ENCODE measurements around the gene NOC4L. TPM values are rescaled to one million over a fixed set of nuclear protein-coding genes. Genes with fewer than 3 reads are reported as not detected.
A peak's percentile ranks its signal among the peaks of the same experiment; 100 is the strongest.

The NOC4L gene
- total RNA-seq, 1 experiment from 2014 or later: 29.8 TPM

DNA sequence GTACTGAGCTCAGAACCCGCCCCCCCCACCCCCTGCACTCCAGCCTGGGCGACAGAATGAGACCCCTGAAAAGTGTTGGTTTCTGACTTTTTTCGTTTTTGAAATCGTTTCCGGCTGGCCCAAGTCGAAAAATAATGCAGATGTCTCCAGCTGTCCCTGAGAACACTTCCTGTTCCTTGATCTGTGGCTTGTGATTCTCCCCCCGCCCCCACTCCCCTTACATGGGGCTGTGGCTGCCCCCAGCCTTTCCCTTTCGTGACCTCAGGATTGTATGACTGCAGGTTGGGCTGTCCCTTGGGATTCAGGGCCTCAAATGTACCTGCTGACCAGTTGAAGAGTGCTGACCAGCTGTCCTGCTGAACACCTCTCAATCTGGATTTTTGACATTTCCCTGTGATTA, 34.1 kb downstream of the NOC4L start:
- DNase-seq (ENCODE audit: low read depth, low spot score) (no peak), ATAC-seq (no peak)
- BruUV-seq (replicated peaks): no TSS peak
- in situ Hi-C loops (cut with HindIII; ENCODE audit: low pct_unique_long_range_greater_than_20kb, low sequenced_read_pairs) (no loop called here), intact Hi-C loops (cut with micrococcal nuclease; ENCODE audit: unreplicated experiment) (no loop called here)
- H3K27me3 ChIP-seq (ENCODE audit: control insufficient read depth, insufficient read depth, low read length): peaks cover under 1% of the 10 kb centered on the region
- H3K9me3 ChIP-seq (ENCODE audit: control insufficient read depth, insufficient read depth, low read depth, low read length): no peaks in the 10 kb centered on the region
- ChIA-PET POLR2A (interaction anchor here (0.6 kb wide), 1 partner anchor 17 kb away, joined by 3 read pairs; no protein-coding TSS in a partner anchor), CTCF (no interaction called here)
- no peak overlapping the region; a peak in 1 of 4 replicates for H3K4me3 ChIP-seq (ENCODE audit: low read depth in 2 of 2, low read length in 2 of 2)
- H3K27ac ChIP-seq (ENCODE audit: low read length): no peak overlapping the region
- H3K4me1 ChIP-seq (ENCODE audit: control insufficient read depth, insufficient read depth, low read length): peaks cover 4% of the 10 kb centered on the region; the same call in 1 of the 2 replicates
- H3K36me3 ChIP-seq (ENCODE audit: control insufficient read depth, insufficient read depth, low read length): no peaks in the 10 kb centered on the region
- TF ChIP-seq TCF7L2 (IDR thresholded peaks at IDR 0.05; ENCODE audit: low read depth, low read length) (no peak), SIN3A (IDR thresholded peaks at IDR 0.05; ENCODE audit: borderline replicate concordance, insufficient read depth, low read depth, low read length) (no peak), POLR2AphosphoS5 (IDR thresholded peaks at IDR 0.05; ENCODE audit: low read depth, low read length) (no peak)
- TF ChIP-seq, protein P1, sequence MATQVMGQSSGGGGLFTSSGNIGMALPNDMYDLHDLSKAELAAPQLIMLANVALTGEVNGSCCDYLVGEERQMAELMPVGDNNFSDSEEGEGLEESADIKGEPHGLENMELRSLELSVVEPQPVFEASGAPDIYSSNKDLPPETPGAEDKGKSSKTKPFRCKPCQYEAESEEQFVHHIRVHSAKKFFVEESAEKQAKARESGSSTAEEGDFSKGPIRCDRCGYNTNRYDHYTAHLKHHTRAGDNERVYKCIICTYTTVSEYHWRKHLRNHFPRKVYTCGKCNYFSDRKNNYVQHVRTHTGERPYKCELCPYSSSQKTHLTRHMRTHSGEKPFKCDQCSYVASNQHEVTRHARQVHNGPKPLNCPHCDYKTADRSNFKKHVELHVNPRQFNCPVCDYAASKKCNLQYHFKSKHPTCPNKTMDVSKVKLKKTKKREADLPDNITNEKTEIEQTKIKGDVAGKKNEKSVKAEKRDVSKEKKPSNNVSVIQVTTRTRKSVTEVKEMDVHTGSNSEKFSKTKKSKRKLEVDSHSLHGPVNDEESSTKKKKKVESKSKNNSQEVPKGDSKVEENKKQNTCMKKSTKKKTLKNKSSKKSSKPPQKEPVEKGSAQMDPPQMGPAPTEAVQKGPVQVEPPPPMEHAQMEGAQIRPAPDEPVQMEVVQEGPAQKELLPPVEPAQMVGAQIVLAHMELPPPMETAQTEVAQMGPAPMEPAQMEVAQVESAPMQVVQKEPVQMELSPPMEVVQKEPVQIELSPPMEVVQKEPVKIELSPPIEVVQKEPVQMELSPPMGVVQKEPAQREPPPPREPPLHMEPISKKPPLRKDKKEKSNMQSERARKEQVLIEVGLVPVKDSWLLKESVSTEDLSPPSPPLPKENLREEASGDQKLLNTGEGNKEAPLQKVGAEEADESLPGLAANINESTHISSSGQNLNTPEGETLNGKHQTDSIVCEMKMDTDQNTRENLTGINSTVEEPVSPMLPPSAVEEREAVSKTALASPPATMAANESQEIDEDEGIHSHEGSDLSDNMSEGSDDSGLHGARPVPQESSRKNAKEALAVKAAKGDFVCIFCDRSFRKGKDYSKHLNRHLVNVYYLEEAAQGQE (IDR thresholded peaks at IDR 0.05; ENCODE audit: insufficient read depth in 1 of 2, low read depth in 2 of 2, low read length in 1 of 2): no peak
- TF ChIP-seq, protein P2, sequence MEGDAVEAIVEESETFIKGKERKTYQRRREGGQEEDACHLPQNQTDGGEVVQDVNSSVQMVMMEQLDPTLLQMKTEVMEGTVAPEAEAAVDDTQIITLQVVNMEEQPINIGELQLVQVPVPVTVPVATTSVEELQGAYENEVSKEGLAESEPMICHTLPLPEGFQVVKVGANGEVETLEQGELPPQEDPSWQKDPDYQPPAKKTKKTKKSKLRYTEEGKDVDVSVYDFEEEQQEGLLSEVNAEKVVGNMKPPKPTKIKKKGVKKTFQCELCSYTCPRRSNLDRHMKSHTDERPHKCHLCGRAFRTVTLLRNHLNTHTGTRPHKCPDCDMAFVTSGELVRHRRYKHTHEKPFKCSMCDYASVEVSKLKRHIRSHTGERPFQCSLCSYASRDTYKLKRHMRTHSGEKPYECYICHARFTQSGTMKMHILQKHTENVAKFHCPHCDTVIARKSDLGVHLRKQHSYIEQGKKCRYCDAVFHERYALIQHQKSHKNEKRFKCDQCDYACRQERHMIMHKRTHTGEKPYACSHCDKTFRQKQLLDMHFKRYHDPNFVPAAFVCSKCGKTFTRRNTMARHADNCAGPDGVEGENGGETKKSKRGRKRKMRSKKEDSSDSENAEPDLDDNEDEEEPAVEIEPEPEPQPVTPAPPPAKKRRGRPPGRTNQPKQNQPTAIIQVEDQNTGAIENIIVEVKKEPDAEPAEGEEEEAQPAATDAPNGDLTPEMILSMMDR (IDR thresholded peaks at IDR 0.05): no peak

DNA sequence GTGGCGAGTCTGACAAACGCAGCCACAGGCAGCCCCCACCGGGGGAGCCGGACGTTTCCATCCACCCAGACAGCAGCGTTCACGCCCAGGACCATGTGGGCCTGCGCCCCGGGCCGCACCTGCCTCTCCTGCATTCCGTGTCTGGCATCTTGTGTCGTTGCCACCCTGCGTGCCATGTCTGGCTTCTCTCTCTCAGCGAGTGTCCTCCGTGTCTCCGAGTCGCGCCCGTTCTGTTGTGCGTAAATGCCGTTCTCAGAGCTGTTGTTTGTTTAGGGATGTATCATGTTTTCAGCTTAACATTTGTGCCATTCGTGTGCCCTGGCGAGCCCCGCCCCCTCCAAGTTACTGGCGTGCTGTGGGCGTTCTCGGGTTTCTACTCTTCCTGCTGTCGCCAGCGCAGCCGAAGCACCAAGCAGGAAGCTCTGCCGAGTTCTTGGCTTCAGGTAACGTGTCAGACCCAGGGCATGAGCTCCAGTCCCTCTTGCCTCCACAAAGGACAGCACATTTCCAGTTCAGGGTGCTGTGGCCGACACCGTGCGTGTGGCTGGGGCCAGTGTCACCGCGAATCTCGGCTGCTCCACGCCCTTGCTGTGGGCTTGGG, 34.6 kb downstream of the NOC4L start:
- Histone ChIP-seq H3K27ac (ENCODE audit: low read length) (no peak overlapping the region), H3K9me3 (ENCODE audit: control insufficient read depth, insufficient read depth, low read depth, low read length) (no peaks in the 10 kb centered on the region), H3K27me3 (ENCODE audit: control insufficient read depth, insufficient read depth, low read length) (peaks cover 5% of the 10 kb centered on the region), H3K4me1 (ENCODE audit: control insufficient read depth, insufficient read depth, low read length) (peaks cover 4% of the 10 kb centered on the region; the same call in 1 of the 2 replicates), H3K36me3 (ENCODE audit: control insufficient read depth, insufficient read depth, low read length) (no peaks in the 10 kb centered on the region), H3K4me3 (ENCODE audit: low read depth in 2 of 2, low read length in 2 of 2) (peak overlapping the region in 1 of 2 experiments; percentile 24; a peak in 1 of 4 replicates)
- CTCF ChIA-PET: no interaction called here
- intact Hi-C loops (cut with micrococcal nuclease; ENCODE audit: unreplicated experiment) (no loop called here), in situ Hi-C loops (cut with HindIII; ENCODE audit: low pct_unique_long_range_greater_than_20kb, low sequenced_read_pairs) (no loop called here)
- ATAC-seq (peak; percentile 14; the same call in 1 of the 2 replicates), DNase-seq (ENCODE audit: low read depth, low spot score) (no peak)
- TF ChIP-seq, protein P1 (IDR thresholded peaks at IDR 0.05; ENCODE audit: insufficient read depth in 1 of 2, low read depth in 2 of 2, low read length in 1 of 2): no peak
- TF ChIP-seq, protein P2 (IDR thresholded peaks at IDR 0.05): no peak
- TF ChIP-seq SIN3A (IDR thresholded peaks at IDR 0.05; ENCODE audit: borderline replicate concordance, insufficient read depth, low read depth, low read length): no peak
- no peak for TF ChIP-seq POLR2AphosphoS5 (IDR thresholded peaks at IDR 0.05; ENCODE audit: low read depth, low read length)
- no peak for TF ChIP-seq TCF7L2 (IDR thresholded peaks at IDR 0.05; ENCODE audit: low read depth, low read length)
- BruUV-seq (replicated peaks): no TSS peak
- POLR2A ChIA-PET: no interaction called here
